LNCAP (cell line): ENCODE data around the gene SLC6A6.

Experiments used
- CTCF ChIP-seq: fragments of 450-650 bp; IDR thresholded peaks from 2 replicates; pipeline ENCODE4 v1.5.1; 2017; ENCODE audit warnings: mild to moderate bottlenecking

Gene SLC6A6

GRCh38 chr3:14519406-14519805 is 117.0 kb downstream of the SLC6A6 start:
- no peak for TF ChIP-seq CTCF

- no peak for TF ChIP-seq CTCF
These were observed 117.7 kb downstream of the SLC6A6 start for GRCh38 chr3:14520149-14520548.

- TF ChIP-seq CTCF = no peak
These were observed 118.6 kb downstream of the SLC6A6 start for GRCh38 chr3:14520967-14521366.

GRCh38 chr3:14521611-14522010 is 119.2 kb downstream of the SLC6A6 start:
- no peak for TF ChIP-seq CTCF

GRCh38 chr3:14522129-14522691 is 119.8 kb downstream of the SLC6A6 start:
- TF ChIP-seq CTCF = no peak

GRCh38 chr3:14522768-14523167 is 120.4 kb downstream of the SLC6A6 start:
- no peak for TF ChIP-seq CTCF

- no peak for TF ChIP-seq CTCF
These were observed 121.4 kb downstream of the SLC6A6 start for GRCh38 chr3:14523792-14524191.

GRCh38 chr3:14524311-14524711 is 121.9 kb downstream of the SLC6A6 start:
- TF ChIP-seq CTCF = no peak
